OCI-LY1 (cell line): Measurements from ENCODE around the gene MAPKBP1.

Experiments used
- H2AFZ ChIP-seq: fragments of 200-600 bp; sonication (generic), shearing (Covaris generic); 2 replicates; pipeline ENCODE4 v1.6.0; 2014; ENCODE audit warnings: antibody characterized with exemption, mild to moderate bottlenecking, low read length
- H3F3A ChIP-seq: fragments of 200-600 bp; sonication (generic), shearing (Covaris generic); 2 replicates; pipeline ENCODE4 v1.6.0; 2014; ENCODE audit warnings: mild to moderate bottlenecking, antibody characterized with exemption, low read length, moderate library complexity; ENCODE audit not compliant: insufficient read depth
- H3K27ac ChIP-seq: fragments of 200-600 bp; sonication (generic); 2 replicates; pipeline ENCODE4 v1.5.1; 2014; ENCODE audit warnings: low read length, mixed run types, mild to moderate bottlenecking, low read depth; ENCODE audit not compliant: poor library complexity, severe bottlenecking
- H3K27me3 ChIP-seq: fragments of 200-600 bp; sonication (generic); 2 replicates; pipeline ENCODE4 v1.6.0; 2014; ENCODE audit warnings: antibody characterized with exemption, mild to moderate bottlenecking, low read length, moderate library complexity; ENCODE audit not compliant: insufficient read depth
- H3K36me3 ChIP-seq: fragments of 200-600 bp; sonication (generic); 2 replicates; pipeline ENCODE4 v1.6.1; 2014; ENCODE audit warnings: mild to moderate bottlenecking, antibody characterized with exemption, low read length, moderate library complexity, mixed read lengths; ENCODE audit not compliant: insufficient read depth
- H3K4me1 ChIP-seq: fragments of 200-600 bp; sonication (generic); 2 replicates; pipeline ENCODE4 v1.5.1; 2014; ENCODE audit warnings: mild to moderate bottlenecking, low read length, moderate library complexity; ENCODE audit not compliant: insufficient read depth, severe bottlenecking
- H3K4me2 ChIP-seq: fragments of 200-600 bp; sonication (generic), shearing (Covaris generic); 2 replicates; pipeline ENCODE4 v1.6.1; 2014; ENCODE audit warnings: low read length
- H3K4me3 ChIP-seq: fragments of 200-600 bp; sonication (generic); 2 replicates; pipeline ENCODE4 v1.5.1; 2014; ENCODE audit warnings: low read length, low read depth, mild to moderate bottlenecking, mixed read lengths; ENCODE audit not compliant: poor library complexity, severe bottlenecking
- H3K79me2 ChIP-seq: fragments of 200-600 bp; shearing (Covaris generic); 2 replicates; pipeline ENCODE4 v1.6.1; 2016; ENCODE audit warnings: mixed run types, low read length, mixed read lengths; ENCODE audit not compliant: insufficient read depth
- H3K9ac ChIP-seq: fragments of 200-600 bp; sonication (generic), shearing (Covaris generic); 2 replicates; pipeline ENCODE4 v1.6.1; 2014; ENCODE audit warnings: mild to moderate bottlenecking, low read length, mixed read lengths
- H3K9me2 ChIP-seq: fragments of 200-600 bp; sonication (generic), shearing (Covaris generic); 2 replicates; pipeline ENCODE4 v1.6.1; 2014; ENCODE audit warnings: low read depth, mild to moderate bottlenecking, low read length, mixed read lengths
- H3K9me3 ChIP-seq: fragments of 200-600 bp; shearing (Covaris generic); 2 replicates; pipeline ENCODE4 v1.6.1; 2014; ENCODE audit warnings: low read length, mixed read lengths
- H4K20me1 ChIP-seq: fragments of 200-600 bp; sonication (generic), shearing (Covaris generic); 2 replicates; pipeline ENCODE4 v1.6.0; 2016; ENCODE audit warnings: mild to moderate bottlenecking, low read length; ENCODE audit not compliant: insufficient read depth
- EZH2 ChIP-seq: fragments of 200-600 bp; sonication (generic), shearing (Covaris generic); IDR thresholded peaks from 2 replicates; pipeline ENCODE4 v1.8.0; 2017; ENCODE audit warnings: borderline replicate concordance, mixed run types, mild to moderate bottlenecking, antibody characterized with exemption, low read length, moderate library complexity, mixed read lengths
- TF ChIP-seq, protein P1 (sequence below): fragments of 200-600 bp; sonication (generic), shearing (Covaris generic); IDR thresholded peaks from 2 replicates; pipeline ENCODE4 v1.5.1; 2017; ENCODE audit warnings: mild to moderate bottlenecking, antibody characterized with exemption, low read length, moderate library complexity, mixed read lengths

MAPKBP1 gene

DNA sequence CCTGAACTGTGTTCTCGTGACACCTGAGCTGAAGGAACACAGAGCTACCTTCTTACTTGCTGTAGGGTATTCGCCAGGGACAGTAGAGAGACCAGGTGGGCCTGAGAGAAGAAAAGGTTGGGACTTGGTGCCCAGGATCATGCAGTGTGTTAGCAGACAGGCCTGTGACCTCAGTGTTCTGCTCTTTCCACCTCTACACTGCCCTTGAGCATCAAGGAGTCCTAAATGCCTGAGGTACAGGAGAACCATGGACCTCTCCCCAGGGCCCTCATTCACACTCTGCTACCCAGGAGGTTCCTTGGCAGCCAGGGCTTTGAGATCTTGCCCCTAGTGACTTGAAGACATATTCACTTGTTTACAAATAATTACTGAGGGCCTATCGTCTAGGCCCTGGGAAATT is 31.4 kb downstream of the MAPKBP1 start:
- peaks cover 15% of the 10 kb centered on the region for H3K4me1 ChIP-seq
- no peak overlapping the region for H2AFZ ChIP-seq
- no peaks in the 10 kb centered on the region for H3K79me2 ChIP-seq
- no peaks in the 10 kb centered on the region for H3K9me2 ChIP-seq
- H3K27me3 ChIP-seq, result no peaks in the 10 kb centered on the region
- H3K9ac ChIP-seq, result no peak overlapping the region
- H3F3A ChIP-seq, result no peaks in the 10 kb centered on the region
- H3K27ac ChIP-seq, result peak overlapping the region; percentile 14
- TF ChIP-seq, protein P1, sequence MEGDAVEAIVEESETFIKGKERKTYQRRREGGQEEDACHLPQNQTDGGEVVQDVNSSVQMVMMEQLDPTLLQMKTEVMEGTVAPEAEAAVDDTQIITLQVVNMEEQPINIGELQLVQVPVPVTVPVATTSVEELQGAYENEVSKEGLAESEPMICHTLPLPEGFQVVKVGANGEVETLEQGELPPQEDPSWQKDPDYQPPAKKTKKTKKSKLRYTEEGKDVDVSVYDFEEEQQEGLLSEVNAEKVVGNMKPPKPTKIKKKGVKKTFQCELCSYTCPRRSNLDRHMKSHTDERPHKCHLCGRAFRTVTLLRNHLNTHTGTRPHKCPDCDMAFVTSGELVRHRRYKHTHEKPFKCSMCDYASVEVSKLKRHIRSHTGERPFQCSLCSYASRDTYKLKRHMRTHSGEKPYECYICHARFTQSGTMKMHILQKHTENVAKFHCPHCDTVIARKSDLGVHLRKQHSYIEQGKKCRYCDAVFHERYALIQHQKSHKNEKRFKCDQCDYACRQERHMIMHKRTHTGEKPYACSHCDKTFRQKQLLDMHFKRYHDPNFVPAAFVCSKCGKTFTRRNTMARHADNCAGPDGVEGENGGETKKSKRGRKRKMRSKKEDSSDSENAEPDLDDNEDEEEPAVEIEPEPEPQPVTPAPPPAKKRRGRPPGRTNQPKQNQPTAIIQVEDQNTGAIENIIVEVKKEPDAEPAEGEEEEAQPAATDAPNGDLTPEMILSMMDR, result no peak
- TF ChIP-seq EZH2, result no peak
- H3K4me3 ChIP-seq, result no peak overlapping the region
- H4K20me1 ChIP-seq, result no peaks in the 10 kb centered on the region
- H3K9me3 ChIP-seq, result peaks cover 5% of the 10 kb centered on the region; the same call in 1 of the 2 replicates
- H3K4me2 ChIP-seq, result no peak overlapping the region
- H3K36me3 ChIP-seq, result peaks cover 11% of the 10 kb centered on the region

DNA sequence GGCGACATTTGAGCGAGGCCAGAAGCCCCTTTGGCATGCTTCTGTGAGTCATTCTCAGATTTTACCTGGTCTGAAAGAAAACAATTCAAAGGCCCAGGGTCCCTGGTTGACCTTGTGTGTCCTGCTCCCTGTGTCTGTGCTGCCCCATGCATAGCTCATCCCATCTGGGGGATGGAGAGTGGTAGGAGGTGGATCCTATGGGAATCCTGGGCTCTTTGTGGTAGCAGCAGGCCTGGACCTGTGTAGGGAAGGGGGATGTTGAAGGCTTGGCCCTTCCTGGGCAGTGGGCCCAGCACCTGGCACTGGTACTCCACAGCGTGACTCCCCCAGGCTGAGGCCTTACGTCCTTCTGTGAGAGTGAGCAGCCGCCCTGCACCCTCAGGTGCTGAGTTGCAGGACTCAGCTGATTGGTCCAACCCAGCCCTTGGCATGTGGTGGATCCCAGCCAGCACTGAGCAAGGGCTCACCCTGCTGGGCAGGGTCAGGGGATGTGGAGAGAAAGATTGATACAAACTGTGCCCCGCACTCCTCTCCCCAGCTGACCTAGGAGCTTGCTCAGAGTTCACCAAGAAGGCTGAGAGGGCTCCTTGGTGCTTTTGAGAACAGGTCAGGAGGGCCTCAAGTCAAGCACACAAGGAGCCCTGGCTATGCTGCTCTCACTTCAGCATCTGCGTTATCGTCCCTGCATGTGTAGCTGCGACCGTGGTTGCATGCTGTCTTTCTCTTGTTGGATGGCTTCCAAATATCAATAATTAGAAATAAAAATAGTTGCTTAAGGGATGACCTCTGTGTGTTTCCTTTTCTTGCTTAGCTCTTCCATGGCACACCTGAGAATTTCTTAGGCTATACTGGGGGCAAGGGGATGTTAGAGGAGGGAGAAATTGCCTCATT is 32.3 kb downstream of the MAPKBP1 start:
- no peak overlapping the region for H3K9ac ChIP-seq
- no peaks in the 10 kb centered on the region for H3K9me2 ChIP-seq
- H3K27ac ChIP-seq, result no peak overlapping the region
- TF ChIP-seq, protein P1, result peak; percentile 34; the same call in 1 of the 2 replicates
- no peak for TF ChIP-seq EZH2
- no peaks in the 10 kb centered on the region for H3K79me2 ChIP-seq
- H4K20me1 ChIP-seq, result no peaks in the 10 kb centered on the region
- H3K4me1 ChIP-seq, result peaks cover 21% of the 10 kb centered on the region
- no peaks in the 10 kb centered on the region for H3K27me3 ChIP-seq
- H3K4me2 ChIP-seq, result no peak overlapping the region
- H2AFZ ChIP-seq, result no peak overlapping the region
- no peak overlapping the region for H3K4me3 ChIP-seq
- H3K9me3 ChIP-seq, result peaks cover under 1% of the 10 kb centered on the region; the same call in 1 of the 2 replicates
- peaks cover 3% of the 10 kb centered on the region for H3K36me3 ChIP-seq
- no peaks in the 10 kb centered on the region for H3F3A ChIP-seq

DNA sequence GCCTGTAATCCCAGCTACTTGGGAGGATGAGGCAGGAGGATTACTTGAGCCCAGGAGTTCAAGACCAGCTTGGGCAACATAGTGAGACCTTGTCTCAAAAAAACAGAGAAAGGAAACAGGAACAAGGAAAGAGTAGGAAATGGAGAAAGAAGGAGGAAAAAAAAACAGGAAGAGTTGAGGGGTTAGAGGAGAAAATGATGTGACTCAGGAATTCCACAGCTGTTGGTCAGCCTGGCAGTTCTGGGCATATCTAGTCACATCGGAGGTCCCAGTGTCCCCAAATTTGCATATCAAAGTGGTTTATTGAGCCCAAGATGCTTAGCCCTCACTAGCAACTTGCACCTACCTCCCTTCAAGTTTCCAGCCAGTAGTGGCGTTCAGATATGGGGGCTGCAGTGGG is 34.8 kb downstream of the MAPKBP1 start:
- Histone ChIP-seq H3K9ac (no peak overlapping the region; the same call in 1 of the 2 replicates), H3K4me1 (peaks cover 21% of the 10 kb centered on the region), H3K27ac (no peak overlapping the region), H3F3A (no peaks in the 10 kb centered on the region), H3K9me2 (no peaks in the 10 kb centered on the region), H3K4me2 (no peak overlapping the region), H3K9me3 (no peaks in the 10 kb centered on the region), H2AFZ (no peak overlapping the region), H3K79me2 (no peaks in the 10 kb centered on the region), H3K4me3 (no peak overlapping the region), H4K20me1 (no peaks in the 10 kb centered on the region), H3K27me3 (no peaks in the 10 kb centered on the region), H3K36me3 (no peaks in the 10 kb centered on the region)
- no peak for TF ChIP-seq EZH2
